Caco-2 (cell line): Measurements from ENCODE around the gene ATXN7L3. TPM values are rescaled to one million over a fixed set of nuclear protein-coding genes. Genes with fewer than 3 reads are reported as not detected.

Source experiments
- BruUV-seq: library from RNA; stranded (reverse); fragments of 400-500 nt; replicated peaks from 2 replicates; lab custom pipeline; 2021; lab: Mats Ljungman, UMichigan
- CTCF ChIA-PET: fragments of 300-600 bp; sonication (Branson Sonifier 250); formaldehyde crosslinking; loops from one replicate; lab custom pipeline; 2022; ENCODE audit warnings: antibody characterized with exemption; lab: Charles Lee
- POLR2A ChIA-PET: fragments of 300-600 bp; sonication (Branson Sonifier 250); formaldehyde crosslinking; loops from one replicate; lab custom pipeline; 2022; ENCODE audit warnings: antibody characterized with exemption; lab: Charles Lee
- DNase-seq, 2 experiments: peaks; one replicate each; pipeline versions ENCODE4 v3.0.0 to v3.0.0-alpha.2; 2020 to 2022
- H3K27me3 ChIP-seq: replicated peaks from 2 replicates; pipeline ENCODE4 v1.6.0; 2011; ENCODE audit warnings: low read length; ENCODE audit not compliant: control insufficient read depth, insufficient read depth
- H3K36me3 ChIP-seq: 2 replicates; pipeline ENCODE4 v1.5.1; 2011; ENCODE audit warnings: low read length; ENCODE audit not compliant: control insufficient read depth, insufficient read depth
- H3K4me1 ChIP-seq: fragments of 250-450 bp; sonication (Bioruptor Pico); 2 replicates; pipeline ENCODE4 v1.5.1; 2020; ENCODE audit warnings: mild to moderate bottlenecking
- H3K4me3 ChIP-seq: 2 replicates; pipeline ENCODE4 v1.5.1; 2011; ENCODE audit warnings: low read depth, mild to moderate bottlenecking, control low read depth, low read length
- H3K9me3 ChIP-seq: fragments of 250-450 bp; sonication (Bioruptor Pico); 2 replicates; pipeline ENCODE4 v1.5.1; 2020; ENCODE audit warnings: mild to moderate bottlenecking, moderate library complexity
- H3K27ac Mint-ChIP-seq: one replicate; pipeline ENCODE4 v1.8.0; 2022; ENCODE audit warnings: mixed read lengths; ENCODE audit not compliant: unreplicated experiment
- H3K27me3 Mint-ChIP-seq: one replicate; pipeline ENCODE4 v1.8.0; 2022; ENCODE audit warnings: mixed read lengths; ENCODE audit not compliant: insufficient read depth, unreplicated experiment
- H3K36me3 Mint-ChIP-seq: one replicate; pipeline ENCODE4 v1.8.0; 2022; ENCODE audit warnings: mild to moderate bottlenecking, mixed read lengths; ENCODE audit not compliant: insufficient read depth, unreplicated experiment
- H3K4me1 Mint-ChIP-seq: one replicate; pipeline ENCODE4 v1.8.0; 2022; ENCODE audit warnings: low read depth, mixed read lengths; ENCODE audit not compliant: unreplicated experiment
- H3K4me3 Mint-ChIP-seq: one replicate; pipeline ENCODE4 v1.8.0; 2022; ENCODE audit warnings: mild to moderate bottlenecking, moderate library complexity, mixed read lengths; ENCODE audit not compliant: unreplicated experiment
- H3K9me3 Mint-ChIP-seq: one replicate; pipeline ENCODE4 v1.8.0; 2022; ENCODE audit warnings: mixed read lengths; ENCODE audit not compliant: unreplicated experiment
- intact Hi-C: fragments of 100-400 bp; cut with micrococcal nuclease; formaldehyde crosslinking; loops from one replicate; pipeline ENCODE4 v1.10.0; 2022; ENCODE audit not compliant: unreplicated experiment
- total RNA-seq: library from RNA; stranded (reverse); gene quantifications from 2 replicates; pipeline ENCODE4 v1.2.3, GENCODE V29; 2022
- TF ChIP-seq, protein P1 (sequence below), 2 experiments: fragments of 200-600 bp in 1 of 2; IDR thresholded peaks; 1 replicate in 1 of 2; 2 replicates in 1 of 2; pipeline versions ENCODE4 v1.5.1 to v1.8.0; 2011 to 2022; ENCODE audit warnings: antibody characterized with exemption in 1 of 2, control low read depth in 1 of 2, inconsistent platforms in 1 of 2, low read depth in 1 of 2, low read length in 1 of 2, mild to moderate bottlenecking in 1 of 2, moderate library complexity in 1 of 2; ENCODE audit not compliant: insufficient read depth in 1 of 2, severe bottlenecking in 1 of 2, unreplicated experiment in 1 of 2

Gene ATXN7L3
- total RNA-seq, 1 experiment from 2014 or later: 92.0 TPM

- Histone ChIP-seq H3K27me3 (no peaks in the 10 kb centered on the region), H3K9me3 (no peaks in the 10 kb centered on the region), H3K4me3 (peak within 1 kb of the TSS; percentile 91), H3K36me3 (peaks cover 3% of the 10 kb centered on the region; the same call in 1 of the 2 replicates), H3K4me1 (peaks cover 10% of the 10 kb centered on the region; the same call in 1 of the 2 replicates)
- peak within 1 kb of the TSS; percentile 90 for H3K4me3 Mint-ChIP-seq
- peaks cover 75% of the 10 kb centered on the region for H3K36me3 Mint-ChIP-seq
- no peaks in the 10 kb centered on the region for H3K27me3 Mint-ChIP-seq
- peak within 1 kb of the TSS; percentile 91 for H3K27ac Mint-ChIP-seq
- peak; percentile 99 to 100 for DNase-seq
- POLR2A ChIA-PET: interaction anchor here (0.5 to 1.4 kb wide), 11 partner anchors 13 to 250 kb away, joined by 3 to 12 read pairs (median 5); partner anchors contain the start of genes ATXN7L3, SLC25A39, TMEM101 and UBTF
- CTCF ChIA-PET: interaction anchor here (0.6 to 2.0 kb wide), 12 partner anchors 13 to 963 kb away, joined by 3 to 15 read pairs (median 5); partner anchors contain the start of genes ASB16, ATXN7L3 and HDAC5
- H3K9me3 Mint-ChIP-seq: no peaks in the 10 kb centered on the region
- TSS peak; percentile 68 for BruUV-seq
- intact Hi-C loops: loop anchor here (1.0 kb wide), 3 partner anchors 14 to 45 kb away; partner anchors contain the start of gene HROB
- TF ChIP-seq, protein P1, sequence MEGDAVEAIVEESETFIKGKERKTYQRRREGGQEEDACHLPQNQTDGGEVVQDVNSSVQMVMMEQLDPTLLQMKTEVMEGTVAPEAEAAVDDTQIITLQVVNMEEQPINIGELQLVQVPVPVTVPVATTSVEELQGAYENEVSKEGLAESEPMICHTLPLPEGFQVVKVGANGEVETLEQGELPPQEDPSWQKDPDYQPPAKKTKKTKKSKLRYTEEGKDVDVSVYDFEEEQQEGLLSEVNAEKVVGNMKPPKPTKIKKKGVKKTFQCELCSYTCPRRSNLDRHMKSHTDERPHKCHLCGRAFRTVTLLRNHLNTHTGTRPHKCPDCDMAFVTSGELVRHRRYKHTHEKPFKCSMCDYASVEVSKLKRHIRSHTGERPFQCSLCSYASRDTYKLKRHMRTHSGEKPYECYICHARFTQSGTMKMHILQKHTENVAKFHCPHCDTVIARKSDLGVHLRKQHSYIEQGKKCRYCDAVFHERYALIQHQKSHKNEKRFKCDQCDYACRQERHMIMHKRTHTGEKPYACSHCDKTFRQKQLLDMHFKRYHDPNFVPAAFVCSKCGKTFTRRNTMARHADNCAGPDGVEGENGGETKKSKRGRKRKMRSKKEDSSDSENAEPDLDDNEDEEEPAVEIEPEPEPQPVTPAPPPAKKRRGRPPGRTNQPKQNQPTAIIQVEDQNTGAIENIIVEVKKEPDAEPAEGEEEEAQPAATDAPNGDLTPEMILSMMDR (IDR thresholded peaks at IDR 0.05; ENCODE audit: insufficient read depth in 1 of 2, low read depth in 1 of 2, low read length in 1 of 2, severe bottlenecking in 1 of 2, unreplicated experiment in 1 of 2): no peak
- peaks cover 8% of the 10 kb centered on the region for H3K4me1 Mint-ChIP-seq
These were observed 13.2 kb downstream of the ATXN7L3 start, which contains the start of gene TMUB2 for GRCh38 chr17:44186307-44187130. Gene TMUB2 (plus strand): TSS chr17:44186972. CDS start chr17:44187709, 737 bp downstream.

DNA sequence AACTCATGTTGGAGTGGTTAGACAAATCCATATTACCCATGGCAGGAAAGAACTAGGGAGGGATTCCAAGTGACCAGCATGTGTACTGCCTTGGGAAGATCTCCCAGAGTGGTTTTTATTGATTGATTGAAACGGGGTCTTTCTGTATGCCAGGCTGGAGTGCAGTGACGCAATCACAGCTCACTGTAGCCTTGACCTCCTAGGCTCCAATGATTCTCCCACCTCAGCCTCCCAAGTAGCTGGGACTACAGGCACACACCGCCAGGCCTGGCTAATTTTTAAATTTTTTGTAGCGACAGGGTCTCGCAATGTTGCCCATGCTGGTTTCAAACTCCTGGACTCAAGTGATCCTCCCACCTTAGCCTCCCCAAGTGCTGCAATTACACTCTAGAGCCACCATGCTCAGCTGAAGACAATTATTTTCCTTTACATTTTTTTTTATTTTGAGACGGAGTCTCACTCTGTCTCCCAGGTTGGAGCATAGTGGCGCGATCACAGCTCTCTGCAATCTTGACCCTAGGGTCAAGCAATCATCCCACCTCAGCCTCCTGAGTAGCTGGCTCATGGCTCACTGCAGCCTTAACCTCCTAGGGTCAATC, 15.4 kb downstream of the ATXN7L3 start:
- no peak overlapping the region for H3K27ac Mint-ChIP-seq
- H3K4me1 ChIP-seq: peaks cover 10% of the 10 kb centered on the region; the same call in 1 of the 2 replicates
- H3K36me3 Mint-ChIP-seq: peaks cover 58% of the 10 kb centered on the region
- intact Hi-C loops: no loop called here
- peaks cover 5% of the 10 kb centered on the region for H3K4me1 Mint-ChIP-seq
- peaks cover 3% of the 10 kb centered on the region; the same call in 1 of the 2 replicates for H3K36me3 ChIP-seq
- POLR2A ChIA-PET: interaction anchor here (0.8 kb wide), 1 partner anchor 81 kb away, joined by 4 read pairs; no protein-coding TSS in a partner anchor
- no peaks in the 10 kb centered on the region for H3K9me3 ChIP-seq
- BruUV-seq: no TSS peak
- DNase-seq: no peak
- CTCF ChIA-PET: interaction anchor here (0.9 to 1.3 kb wide), 2 partner anchors 14 to 16 kb away, joined by 3 to 4 read pairs; partner anchors contain the start of gene ASB16
- TF ChIP-seq, protein P1 (IDR thresholded peaks at IDR 0.05; ENCODE audit: insufficient read depth in 1 of 2, low read depth in 1 of 2, low read length in 1 of 2, severe bottlenecking in 1 of 2, unreplicated experiment in 1 of 2): no peak
- no peak overlapping the region for H3K4me3 ChIP-seq
- H3K9me3 Mint-ChIP-seq: no peaks in the 10 kb centered on the region
- H3K4me3 Mint-ChIP-seq: no peak overlapping the region
- no peaks in the 10 kb centered on the region for H3K27me3 ChIP-seq
- H3K27me3 Mint-ChIP-seq: no peaks in the 10 kb centered on the region

DNA sequence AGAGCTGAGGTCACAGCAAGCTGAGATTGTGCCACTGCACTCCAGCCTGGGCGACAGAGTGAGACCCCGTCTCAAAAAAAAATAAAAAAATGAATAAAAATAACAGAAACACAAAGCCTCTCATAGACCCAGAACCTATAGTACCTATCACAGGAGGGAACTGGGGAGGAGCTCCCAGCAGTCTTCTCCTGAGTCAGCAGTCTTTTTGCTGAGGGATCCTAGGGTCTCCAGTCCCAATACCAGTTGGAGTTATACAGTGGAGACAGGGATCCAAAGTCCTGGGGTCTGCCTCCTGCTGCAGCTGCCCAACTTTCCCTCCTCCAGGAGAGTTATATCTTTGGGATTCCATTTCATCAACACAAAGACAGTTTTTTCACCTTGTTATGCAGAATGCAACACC, 16.7 kb downstream of the ATXN7L3 start:
- BruUV-seq: no TSS peak
- H3K27me3 Mint-ChIP-seq: no peaks in the 10 kb centered on the region
- H3K4me1 Mint-ChIP-seq: peaks cover 5% of the 10 kb centered on the region
- no peak overlapping the region for H3K4me3 Mint-ChIP-seq
- H3K4me3 ChIP-seq: no peak overlapping the region
- no peaks in the 10 kb centered on the region for H3K27me3 ChIP-seq
- no peaks in the 10 kb centered on the region for H3K9me3 ChIP-seq
- POLR2A ChIA-PET: no interaction called here
- H3K36me3 Mint-ChIP-seq: peaks cover 65% of the 10 kb centered on the region
- H3K9me3 Mint-ChIP-seq: no peaks in the 10 kb centered on the region
- peaks cover 1% of the 10 kb centered on the region; the same call in 1 of the 2 replicates for H3K36me3 ChIP-seq
- no peak overlapping the region for H3K27ac Mint-ChIP-seq
- peaks cover 9% of the 10 kb centered on the region; the same call in 1 of the 2 replicates for H3K4me1 ChIP-seq
- intact Hi-C loops: no loop called here
- TF ChIP-seq, protein P1 (IDR thresholded peaks at IDR 0.05; ENCODE audit: insufficient read depth in 1 of 2, low read depth in 1 of 2, low read length in 1 of 2, severe bottlenecking in 1 of 2, unreplicated experiment in 1 of 2): no peak
- DNase-seq: no peak
- CTCF ChIA-PET: no interaction called here
